IPS-18c (cell line): Measurements from ENCODE around the gene FUCA1.

Experiments
- H3K4me3 ChIP-seq: 2 replicates; pipeline ENCODE4 v1.7.0; 2013; ENCODE audit warnings: low read depth, mild to moderate bottlenecking, low read length, moderate library complexity; ENCODE audit not compliant: insufficient read depth
- H3K9me3 ChIP-seq: one replicate; pipeline ENCODE4 v1.6.1; 2013; ENCODE audit warnings: mild to moderate bottlenecking, low read length, moderate library complexity; ENCODE audit not compliant: control insufficient read depth, insufficient read depth

Gene FUCA1

DNA sequence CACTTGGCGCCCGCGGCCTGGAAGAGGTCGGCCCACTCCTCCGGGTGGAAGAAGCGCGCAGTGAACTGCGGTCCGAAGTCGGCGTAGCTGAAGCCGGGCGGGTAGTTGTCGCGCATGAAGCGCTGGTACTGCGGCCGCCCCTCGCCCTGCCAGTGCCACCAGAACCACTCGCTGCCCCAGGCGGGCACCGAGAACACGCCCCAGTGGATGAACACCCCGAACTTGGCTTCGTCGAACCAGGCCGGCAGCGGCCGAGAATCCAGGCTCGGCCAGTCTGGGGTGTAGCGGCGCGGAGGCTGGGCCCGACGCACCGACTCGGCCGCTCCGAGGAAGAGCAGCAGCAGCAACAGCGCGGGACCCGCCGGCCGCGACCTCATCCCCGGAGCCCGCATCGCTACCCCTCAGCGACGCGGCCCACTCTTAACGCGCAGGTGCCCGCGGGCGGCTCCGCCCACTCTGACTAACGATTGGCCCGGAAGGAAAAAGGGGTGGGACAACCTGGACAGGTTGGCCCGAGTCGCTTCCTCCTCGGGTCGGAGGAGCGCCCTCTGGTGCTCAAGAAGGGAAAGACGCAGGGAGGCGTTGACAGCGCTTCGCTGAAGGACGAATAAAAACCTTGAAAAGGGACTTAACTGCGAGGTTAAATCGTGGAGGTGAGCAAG, at the start of gene FUCA1:
FUCA1 (minus strand) TSS at position 396 of the 662 bp plus-strand sequence; CDS start at position 392, 4 bp downstream.
- H3K4me3 ChIP-seq = peak within 1 kb of the TSS; percentile 89

GRCh38 chr1:23916209-23917131, 48.4 kb upstream of the FUCA1 start:
- no peaks in the 10 kb centered on the region for H3K9me3 ChIP-seq

More for the DNA sequence above, at the start of gene FUCA1:
- H3K9me3 ChIP-seq = no peaks in the 10 kb centered on the region

DNA sequence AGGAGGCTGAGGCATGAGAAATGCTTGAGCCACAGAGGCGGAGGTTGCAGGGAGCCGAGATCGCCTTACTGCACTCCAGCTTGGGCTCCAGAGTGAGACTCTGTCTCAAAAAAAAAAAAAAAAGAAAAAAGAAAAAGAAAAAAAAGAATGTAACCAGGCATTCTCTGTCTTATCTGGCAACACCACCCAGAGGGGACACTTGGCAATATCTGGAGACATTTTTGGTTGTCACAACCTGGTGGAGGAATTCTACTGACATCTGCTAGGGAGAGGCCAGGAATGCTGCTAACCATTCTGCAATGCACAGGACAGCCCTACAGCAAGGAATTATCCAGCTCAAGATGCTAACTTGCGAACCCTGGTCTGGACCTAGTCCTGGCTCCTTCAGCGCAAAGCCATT, 47.4 kb upstream of the FUCA1 start:
- H3K9me3 ChIP-seq = no peaks in the 10 kb centered on the region
- no peak overlapping the region for H3K4me3 ChIP-seq

More at GRCh38 chr1:23916209-23917131, 48.4 kb upstream of the FUCA1 start:
- H3K4me3 ChIP-seq = no peak overlapping the region

GRCh38 chr1:23914921-23915320, 46.8 kb upstream of the FUCA1 start:
- no peak overlapping the region for H3K4me3 ChIP-seq
- no peaks in the 10 kb centered on the region for H3K9me3 ChIP-seq

DNA sequence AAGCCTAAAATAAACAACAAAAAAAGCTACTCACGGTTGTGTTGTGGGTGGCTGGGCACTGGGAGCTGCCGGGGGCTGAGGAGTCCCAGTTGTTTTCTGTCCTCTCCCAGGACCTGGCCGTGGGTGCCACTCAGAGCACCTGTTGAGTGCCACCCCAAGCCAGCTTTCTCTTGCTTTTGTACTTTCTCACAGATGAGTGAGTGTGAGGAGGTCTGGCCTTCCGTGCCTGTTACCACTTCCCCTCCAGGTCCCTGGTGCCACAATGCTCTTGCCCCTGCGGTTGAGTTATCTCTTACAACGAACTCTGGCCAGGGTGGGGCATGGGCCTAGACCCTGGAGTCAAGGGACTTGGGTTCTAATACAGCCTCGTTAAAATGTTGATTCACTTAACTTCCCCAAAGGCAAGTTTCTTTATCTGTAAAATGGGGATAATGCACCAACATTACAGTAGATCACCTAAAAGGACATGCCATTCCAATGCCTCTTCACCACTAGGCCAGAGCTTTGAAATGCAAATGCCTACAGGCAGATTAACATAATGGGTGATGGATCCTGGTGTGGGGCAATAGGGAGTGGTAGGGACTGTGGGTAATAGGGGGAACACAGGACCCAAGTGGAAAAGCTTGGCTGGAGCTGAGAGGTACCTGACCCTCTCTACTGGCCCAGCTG, 45.3 kb upstream of the FUCA1 start, which contains the start of gene CNR2:
CNR2 (minus strand) TSS at position 151 of the 669 bp plus-strand sequence. CDS start 37,745 bp downstream, outside the sequence.
- Histone ChIP-seq H3K4me3 (no peak within 1 kb of the TSS), H3K9me3 (no peaks in the 10 kb centered on the region)

GRCh38 chr1:23911921-23912320, 43.8 kb upstream of the FUCA1 start:
- H3K9me3 ChIP-seq = no peaks in the 10 kb centered on the region
- H3K4me3 ChIP-seq = no peak overlapping the region

DNA sequence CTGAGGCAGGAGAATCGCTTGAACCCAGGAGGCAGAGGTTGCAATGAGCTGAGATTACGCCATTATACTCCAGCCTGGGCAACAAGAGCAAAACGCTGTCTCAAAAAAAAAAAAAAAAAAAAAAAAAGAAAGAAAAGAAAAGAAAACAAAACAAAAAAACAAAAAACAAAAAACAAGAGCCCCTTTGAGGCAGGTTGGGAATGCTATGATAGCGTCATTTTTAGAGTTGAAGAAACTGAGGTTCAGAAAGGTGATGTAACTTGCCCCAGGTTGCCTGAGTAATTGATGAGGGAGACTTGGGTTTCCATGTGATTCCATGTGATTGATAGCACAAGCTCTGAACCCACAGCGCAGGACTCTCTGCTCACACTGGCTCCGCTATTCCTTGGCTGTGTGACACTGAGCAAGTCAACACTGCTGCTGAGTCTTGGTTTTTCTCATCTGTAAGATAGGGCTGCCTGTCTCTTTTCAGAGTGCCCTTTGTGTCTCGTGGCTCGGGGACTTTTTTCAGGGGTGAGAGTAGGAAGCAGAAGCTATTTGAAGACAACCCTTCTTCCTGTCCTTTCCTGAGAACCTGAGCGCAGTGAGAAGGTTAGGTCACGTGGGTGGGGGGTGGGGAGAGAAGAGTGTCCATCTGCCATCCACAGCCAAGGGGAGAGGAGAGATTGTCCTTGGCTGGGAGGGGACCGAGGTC, 42.6 kb upstream of the FUCA1 start:
- Histone ChIP-seq H3K4me3 (no peak overlapping the region), H3K9me3 (no peaks in the 10 kb centered on the region)

DNA sequence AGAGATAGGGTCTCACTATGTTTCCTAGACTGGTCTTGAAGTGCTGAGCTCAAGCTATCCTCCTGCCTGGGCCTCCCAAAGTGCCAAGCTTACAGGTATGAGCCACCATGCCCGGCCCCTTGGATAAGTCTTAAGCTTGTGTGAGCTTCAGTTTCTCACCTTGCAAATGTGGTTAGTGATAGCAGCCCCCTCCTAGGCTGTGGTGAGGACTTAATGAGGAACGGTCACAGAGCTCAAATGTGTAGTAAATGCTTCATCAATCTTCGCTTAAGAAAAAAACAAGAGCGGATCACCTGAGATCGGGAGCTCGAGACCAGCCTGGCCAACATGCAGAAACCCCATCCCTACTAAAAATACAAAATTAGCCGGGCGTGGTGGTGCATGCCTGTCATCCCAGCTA, 42.1 kb upstream of the FUCA1 start:
- H3K9me3 ChIP-seq = no peaks in the 10 kb centered on the region
- no peak overlapping the region for H3K4me3 ChIP-seq

DNA sequence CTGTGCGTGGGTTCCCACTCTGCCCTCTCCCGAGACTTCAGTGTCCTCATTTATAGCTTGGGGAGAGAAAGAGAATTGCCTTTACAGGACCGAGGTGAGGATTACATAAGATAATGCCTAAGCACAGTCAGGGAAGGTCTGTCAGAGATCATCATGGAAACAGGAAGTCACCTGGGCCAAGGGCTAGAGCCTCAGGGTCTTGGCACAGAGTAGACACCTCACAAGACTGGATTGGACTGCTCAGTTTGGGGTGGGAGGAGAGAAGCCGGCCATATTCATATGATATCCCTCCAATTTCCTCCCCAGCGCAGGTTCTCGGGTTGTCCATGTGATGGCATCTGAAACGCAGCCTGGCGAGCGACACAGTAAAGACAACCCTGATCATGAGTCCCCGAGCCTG, 41.3 kb upstream of the FUCA1 start:
- no peak overlapping the region for H3K4me3 ChIP-seq

GRCh38 chr1:23908453-23909341, 40.6 kb upstream of the FUCA1 start:
- Histone ChIP-seq H3K9me3 (no peaks in the 10 kb centered on the region), H3K4me3 (no peak overlapping the region; the same call in 1 of the 2 replicates)

More for the DNA sequence above, 41.3 kb upstream of the FUCA1 start:
- H3K9me3 ChIP-seq = no peaks in the 10 kb centered on the region

GRCh38 chr1:23906731-23907130, 38.6 kb upstream of the FUCA1 start:
- Histone ChIP-seq H3K4me3 (no peak overlapping the region), H3K9me3 (no peaks in the 10 kb centered on the region)

DNA sequence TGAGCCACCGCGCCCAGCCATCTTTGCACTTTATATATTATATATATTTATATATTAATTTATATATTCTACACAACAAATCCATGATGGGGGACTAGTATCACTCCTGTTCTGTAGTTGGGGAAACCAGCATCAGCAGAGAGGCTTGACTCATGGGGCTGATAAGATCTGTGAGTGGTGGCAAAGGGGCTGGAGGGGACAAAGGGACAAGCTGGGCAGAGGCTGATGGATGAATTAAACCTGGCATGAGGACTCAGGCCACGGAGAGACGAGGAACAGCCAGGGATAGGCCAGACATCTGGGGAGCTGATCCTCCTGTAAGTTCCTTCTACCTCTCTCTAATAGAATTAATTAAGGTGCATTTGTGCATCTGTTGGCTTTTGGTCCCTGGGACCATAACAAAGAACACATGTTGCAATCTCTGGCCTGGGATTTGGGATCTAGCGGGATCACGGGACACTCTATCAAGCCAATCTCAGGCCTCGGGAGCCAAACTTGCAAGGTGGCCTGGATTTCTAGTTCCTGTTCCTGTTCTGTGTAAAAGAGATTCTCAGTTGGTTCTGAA, 37.5 kb upstream of the FUCA1 start:
- H3K4me3 ChIP-seq = no peak overlapping the region
- peaks cover 2% of the 10 kb centered on the region for H3K9me3 ChIP-seq

DNA sequence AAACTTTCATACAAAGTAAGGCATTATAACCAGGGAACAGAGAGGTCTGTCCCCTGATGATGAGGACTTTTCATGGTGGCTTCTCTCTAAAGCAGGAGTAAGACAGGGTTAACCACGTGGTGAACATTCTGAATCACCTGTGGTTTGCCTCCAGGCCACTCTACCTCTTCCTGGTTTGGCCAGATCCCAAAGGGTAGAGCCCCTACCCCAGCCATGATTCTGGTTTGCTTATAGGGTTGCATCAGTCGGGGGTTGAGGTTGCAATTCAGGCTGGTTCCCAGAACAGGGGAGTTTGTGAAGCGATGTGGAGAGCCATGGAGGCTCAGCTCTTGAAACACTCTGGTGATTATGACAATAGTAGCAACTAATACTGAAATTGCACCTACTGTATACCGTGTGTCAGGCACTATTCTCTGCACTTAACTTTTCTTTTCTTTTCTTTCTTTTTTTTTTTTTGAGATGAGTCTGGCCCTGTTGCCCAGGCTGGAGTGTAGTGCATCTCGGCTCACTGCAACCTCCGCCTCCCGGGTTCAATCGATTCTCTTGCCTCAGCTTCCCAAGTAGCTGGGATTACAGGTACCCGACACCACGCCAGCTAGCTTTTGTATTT, 36.8 kb upstream of the FUCA1 start:
- Histone ChIP-seq H3K4me3 (no peak overlapping the region), H3K9me3 (peaks cover 2% of the 10 kb centered on the region)

GRCh38 chr1:23903754-23904153, 35.7 kb upstream of the FUCA1 start:
- H3K4me3 ChIP-seq = no peak overlapping the region

More at GRCh38 chr1:23903754-23904153, 35.7 kb upstream of the FUCA1 start:
- peaks cover 2% of the 10 kb centered on the region for H3K9me3 ChIP-seq
